GM12801 (cell line): ENCODE results near the gene SLC9A3.

Experiments
- CTCF ChIP-seq: IDR thresholded peaks from one replicate; pipeline ENCODE4 v1.5.1; 2011; ENCODE audit warnings: control low read depth; ENCODE audit not compliant: insufficient read length; ENCODE audit errors: extremely low read depth

SLC9A3 gene

DNA sequence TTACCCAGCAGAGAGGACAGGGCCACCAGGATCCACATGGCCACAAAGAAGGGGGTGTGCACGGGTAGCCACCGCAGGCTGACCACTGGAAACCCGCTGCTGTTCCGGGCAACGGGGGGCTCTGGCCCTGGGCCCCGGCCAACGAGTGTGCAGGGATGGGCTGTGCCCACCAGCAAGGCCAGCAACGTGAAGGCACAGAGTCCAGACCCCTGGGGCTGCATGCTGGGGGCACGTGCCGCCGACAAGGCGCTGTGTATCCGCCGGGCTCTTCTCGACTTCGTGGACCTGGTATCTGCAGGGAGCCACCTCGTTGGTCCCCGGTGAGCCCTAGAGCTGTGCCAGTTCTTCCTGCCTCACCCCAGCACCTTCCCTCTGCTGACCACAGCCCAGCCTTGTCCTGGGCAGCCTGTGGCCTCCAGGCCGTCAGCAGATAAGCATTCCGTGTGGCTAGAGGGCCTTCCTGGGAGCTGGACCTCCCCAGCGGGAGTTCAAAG, 45.7 kb upstream of the SLC9A3 start:
- TF ChIP-seq CTCF: no peak

DNA sequence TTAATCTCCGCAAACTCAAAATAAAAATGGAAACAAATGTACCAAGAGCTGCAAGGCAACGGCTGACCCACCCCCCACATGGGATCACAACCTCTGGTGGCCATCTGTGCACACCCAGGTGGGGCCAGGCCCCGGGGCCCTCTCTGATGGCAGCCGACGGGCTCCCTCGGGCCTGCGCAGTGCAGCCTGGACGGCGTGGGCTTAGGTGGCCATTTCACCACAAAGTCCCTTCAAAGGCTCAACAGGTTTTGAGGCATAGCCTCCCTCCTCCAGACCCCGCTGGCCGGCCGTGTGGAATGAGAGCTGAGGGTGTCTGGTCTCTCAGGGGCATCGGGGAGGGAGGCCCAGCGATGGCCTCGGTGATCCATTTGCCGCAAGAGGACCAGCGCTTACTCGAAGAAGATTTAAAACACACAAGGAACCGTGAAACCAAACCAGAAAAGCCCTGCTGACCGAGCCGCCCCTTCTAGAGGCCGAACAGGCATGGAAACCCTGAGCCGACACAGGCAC, 45.2 kb upstream of the SLC9A3 start:
- no peak for TF ChIP-seq CTCF

DNA sequence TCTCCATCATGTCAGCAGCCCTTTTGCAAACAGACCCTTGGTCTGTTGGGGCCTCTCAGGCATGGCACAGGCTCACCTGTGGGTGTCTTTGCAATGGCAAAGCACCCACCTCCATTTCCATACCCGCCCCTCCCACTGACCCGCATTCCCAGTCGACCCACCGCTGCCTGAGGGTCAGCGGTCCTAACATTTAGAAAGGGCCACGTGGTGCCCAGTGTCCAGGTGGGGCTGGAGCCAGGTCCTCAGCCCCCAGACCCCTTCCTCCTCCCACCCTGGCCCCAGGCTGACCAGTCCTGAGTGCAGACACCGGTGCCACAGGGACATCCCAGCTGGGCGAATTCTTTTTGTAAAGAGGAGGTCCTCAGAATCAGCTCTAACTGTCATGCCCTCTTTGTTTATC, 44.6 kb upstream of the SLC9A3 start:
- TF ChIP-seq CTCF: no peak

DNA sequence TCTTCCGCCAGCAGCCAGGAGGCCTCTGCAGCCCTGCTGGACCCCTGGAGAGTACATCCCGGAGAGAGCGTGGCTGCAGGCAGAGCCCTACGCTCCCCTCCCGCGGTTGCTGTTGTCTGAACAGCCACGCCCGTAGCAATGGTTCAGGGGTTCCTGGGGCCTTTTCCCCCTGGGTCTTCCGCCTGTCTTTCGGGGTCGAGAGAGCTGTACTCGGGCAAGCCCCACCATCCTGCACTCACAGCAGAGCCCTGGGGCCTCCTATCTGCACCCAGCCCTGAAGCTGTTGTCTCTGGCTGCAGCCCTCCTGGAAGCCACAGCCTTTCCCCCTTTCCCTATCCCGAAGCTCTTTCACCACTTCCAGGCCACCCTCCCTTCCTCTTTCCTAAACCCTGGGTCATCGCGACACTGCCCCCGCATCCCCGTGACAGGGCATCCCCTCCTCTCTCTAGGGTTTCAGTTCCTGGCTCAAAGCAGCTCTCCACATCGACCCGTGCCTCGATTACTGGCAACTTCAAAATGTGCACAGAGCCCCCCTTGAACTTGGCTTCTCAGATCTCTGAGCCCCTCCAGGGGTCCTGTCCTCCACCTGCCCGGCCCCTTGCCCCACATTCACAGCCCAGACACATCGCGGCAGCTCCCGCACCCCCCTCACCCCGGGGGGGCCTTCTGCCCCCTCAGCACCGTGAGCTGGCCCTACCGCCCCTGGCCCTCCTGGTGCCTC, 44.0 kb upstream of the SLC9A3 start:
- TF ChIP-seq CTCF: no peak

DNA sequence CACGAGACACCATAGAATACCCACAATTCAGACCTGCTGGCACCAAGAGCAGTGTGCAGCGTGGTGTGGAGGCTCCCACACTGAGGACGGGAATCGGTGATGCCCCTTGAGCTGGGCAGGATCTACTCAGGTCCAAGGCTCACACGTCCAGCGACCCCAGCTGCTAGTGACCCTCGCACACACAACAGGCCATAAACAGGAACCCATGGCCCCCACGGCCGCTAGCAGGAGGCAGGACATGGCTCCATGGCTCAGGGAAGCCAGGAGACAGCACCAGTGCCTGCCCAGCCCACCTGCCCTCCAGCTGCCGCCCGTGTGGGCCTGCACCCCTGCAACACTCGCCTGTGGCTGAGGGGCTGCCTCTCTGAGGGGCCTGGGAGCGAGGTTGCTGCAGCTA, 43.4 kb upstream of the SLC9A3 start:
- no peak for TF ChIP-seq CTCF

GRCh38 chr5:566636-567309, 42.5 kb upstream of the SLC9A3 start:
- TF ChIP-seq CTCF: no peak

DNA sequence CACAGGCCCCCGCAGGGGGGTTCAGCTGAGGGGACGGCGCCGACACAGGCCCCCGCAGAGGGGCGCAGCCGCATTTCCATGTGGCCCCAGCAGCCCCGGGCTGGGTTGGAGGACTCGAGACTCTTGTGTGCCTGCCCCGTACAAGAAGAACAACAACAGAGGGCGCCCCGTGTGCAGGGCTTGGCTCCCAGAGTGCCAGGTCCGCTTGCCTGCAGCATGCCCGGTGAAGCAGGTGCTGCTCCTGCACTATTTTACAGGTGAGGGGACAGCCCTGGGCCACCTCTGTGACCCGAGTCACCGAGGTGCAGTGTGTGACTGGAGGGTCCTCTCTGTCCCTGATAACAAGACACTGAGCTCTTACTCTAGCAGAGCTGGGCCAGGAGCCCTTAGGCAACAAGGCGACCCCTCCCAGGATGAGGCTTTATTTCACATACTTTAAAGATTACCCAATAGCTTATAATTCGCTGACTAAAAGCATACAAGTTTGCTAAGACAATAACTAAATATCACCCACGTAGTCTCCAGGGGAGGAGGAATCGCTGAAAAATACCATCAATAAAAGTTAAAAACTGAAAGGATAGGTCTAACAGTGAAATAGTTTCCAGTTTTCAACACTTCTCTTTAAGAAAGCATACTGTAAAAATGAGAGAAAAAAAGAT, 41.7 kb upstream of the SLC9A3 start:
- TF ChIP-seq CTCF: no peak
